Neural cell (in vitro differentiated cells): ENCODE measurements around the gene VENTX. TPM values are rescaled to one million over a fixed set of nuclear protein-coding genes. Genes with fewer than 3 reads are reported as not detected.

ENCODE experiments used
- H2AFZ ChIP-seq: fragments of 200-600, 300-800 bp; sonication (generic), shearing (Covaris generic); 2 replicates; pipeline ENCODE4 v1.6.0; 2014; ENCODE audit warnings: low read depth, mild to moderate bottlenecking, antibody characterized with exemption, low read length, moderate library complexity
- H3F3A ChIP-seq: fragments of 200-600 bp; shearing (Covaris generic); 2 replicates; pipeline ENCODE4 v1.6.1; 2016; ENCODE audit warnings: mild to moderate bottlenecking, moderate library complexity, mixed read lengths, antibody characterized with exemption, low read length; ENCODE audit not compliant: insufficient read depth, poor library complexity, severe bottlenecking
- H3K27ac ChIP-seq: fragments of 200-600, 300-800 bp; sonication (generic), shearing (Covaris generic); 2 replicates; pipeline ENCODE4 v1.5.1; 2014; ENCODE audit warnings: mild to moderate bottlenecking, low read length, moderate library complexity
- H3K27me3 ChIP-seq: fragments of 300-800, 200-600 bp; sonication (generic), shearing (Covaris generic); 2 replicates; pipeline ENCODE4 v1.6.0; 2014; ENCODE audit warnings: mild to moderate bottlenecking, low read depth, low read length, moderate library complexity; ENCODE audit not compliant: insufficient read depth
- H3K36me3 ChIP-seq: fragments of 300-800, 200-600 bp; sonication (generic), shearing (Covaris generic); 2 replicates; pipeline ENCODE4 v1.5.1; 2014; ENCODE audit warnings: mild to moderate bottlenecking, antibody characterized with exemption, low read length, moderate library complexity; ENCODE audit not compliant: insufficient read depth
- H3K4me2 ChIP-seq: fragments of 300-800, 200-600 bp; sonication (generic), shearing (Covaris generic); 2 replicates; pipeline ENCODE4 v1.6.0; 2014; ENCODE audit warnings: mild to moderate bottlenecking, low read length
- H3K4me3 ChIP-seq: fragments of 300-800, 200-600 bp; sonication (generic), shearing (Covaris generic); 2 replicates; pipeline ENCODE4 v1.5.1; 2014; ENCODE audit warnings: mild to moderate bottlenecking, low read length, moderate library complexity
- H3K79me2 ChIP-seq: fragments of 200-600 bp; shearing (Covaris generic); replicated peaks from 2 replicates; pipeline ENCODE4 v1.6.0; 2014; ENCODE audit warnings: mild to moderate bottlenecking, low read length, moderate library complexity; ENCODE audit not compliant: insufficient read depth
- H3K9ac ChIP-seq: fragments of 300-800, 200-600 bp; sonication (generic), shearing (Covaris generic); 2 replicates; pipeline ENCODE4 v1.6.1; 2016; ENCODE audit warnings: mild to moderate bottlenecking, low read length, mixed read lengths
- H3K9me2 ChIP-seq: fragments of 200-600 bp; shearing (Covaris generic); 2 replicates; pipeline ENCODE4 v1.6.1; 2016; ENCODE audit warnings: mild to moderate bottlenecking, low read length, mixed read lengths; ENCODE audit not compliant: insufficient read depth
- H3K9me3 ChIP-seq: fragments of 200-600, 300-800 bp; sonication (generic), shearing (Covaris generic); 2 replicates; pipeline ENCODE4 v1.6.1; 2016; ENCODE audit warnings: mild to moderate bottlenecking, mixed run types, low read length, moderate library complexity, mixed read lengths
- H4K20me1 ChIP-seq: fragments of 200-600 bp; shearing (Covaris generic); 2 replicates; pipeline ENCODE4 v1.6.1; 2016; ENCODE audit warnings: mild to moderate bottlenecking, mixed run types; ENCODE audit not compliant: insufficient read depth
- CTCF ChIP-seq: fragments of 450-650 bp; IDR thresholded peaks from 2 replicates; pipeline ENCODE4 v1.5.1; 2014; ENCODE audit warnings: antibody characterized with exemption, mild to moderate bottlenecking, moderate library complexity; ENCODE audit not compliant: poor library complexity, severe bottlenecking
- EP300 ChIP-seq: fragments of 450-650 bp; conservative IDR thresholded peaks from 2 replicates; pipeline ENCODE4 v1.6.1; 2014; ENCODE audit warnings: antibody characterized with exemption, mild to moderate bottlenecking, moderate library complexity; ENCODE audit not compliant: poor library complexity, severe bottlenecking
- EZH2 ChIP-seq: fragments of 200-600, 300-800 bp; shearing (Covaris generic), sonication (generic); IDR thresholded peaks from 2 replicates; pipeline ENCODE4 v1.6.1; 2014; ENCODE audit warnings: antibody characterized with exemption, low read length, borderline replicate concordance, mild to moderate bottlenecking; ENCODE audit not compliant: insufficient read depth, poor library complexity, severe bottlenecking
- MXI1 ChIP-seq: fragments of 450-650 bp; conservative IDR thresholded peaks from 2 replicates; pipeline ENCODE4 v1.6.1; 2014; ENCODE audit warnings: antibody characterized with exemption, mild to moderate bottlenecking; ENCODE audit not compliant: poor library complexity, severe bottlenecking
- POLR2AphosphoS5 ChIP-seq: IDR thresholded peaks from 2 replicates; pipeline ENCODE4 v1.6.1; 2012
- RAD21 ChIP-seq: fragments of 450-650 bp; conservative IDR thresholded peaks from 2 replicates; pipeline ENCODE4 v1.6.1; 2014; ENCODE audit warnings: antibody characterized with exemption, mild to moderate bottlenecking, moderate library complexity
- REST ChIP-seq: IDR thresholded peaks from 2 replicates; pipeline ENCODE4 v1.6.1; 2012; ENCODE audit warnings: borderline replicate concordance
- SMC3 ChIP-seq: fragments of 450-650 bp; conservative IDR thresholded peaks from 2 replicates; pipeline ENCODE4 v1.6.1; 2014; ENCODE audit warnings: antibody characterized with exemption, mild to moderate bottlenecking, moderate library complexity; ENCODE audit not compliant: poor library complexity
- TAF1 ChIP-seq: IDR thresholded peaks from 2 replicates; pipeline ENCODE4 v1.6.1; 2012; ENCODE audit warnings: low read depth
- polyA plus RNA-seq: library from polyadenylated mRNA; depleted of rRNA; stranded (reverse); fragments of >200 nt; gene quantifications from 2 replicates; pipeline ENCODE4 v1.2.3, GENCODE V29; 2014

The VENTX gene
- polyA plus RNA-seq, 1 donor from 2014 or later: not detected

GRCh38 chr10:133270773-133271297, 33.2 kb downstream of the VENTX start:
- no peaks in the 10 kb centered on the region for H3K9me3 ChIP-seq
- H3K27me3 ChIP-seq: no peaks in the 10 kb centered on the region
- no peak overlapping the region for H2AFZ ChIP-seq
- no peaks in the 10 kb centered on the region for H4K20me1 ChIP-seq
- H3K4me3 ChIP-seq: no peak overlapping the region
- H3K4me2 ChIP-seq: no peak overlapping the region
- no peaks in the 10 kb centered on the region for H3K79me2 ChIP-seq
- no peaks in the 10 kb centered on the region for H3K9me2 ChIP-seq
- H3K9ac ChIP-seq: no peak overlapping the region
- H3K27ac ChIP-seq: no peak overlapping the region
- TF ChIP-seq REST: no peak
- TF ChIP-seq EP300: no peak
- no peak for TF ChIP-seq CTCF
- TF ChIP-seq RAD21: no peak
- H3F3A ChIP-seq: no peaks in the 10 kb centered on the region
- H3K36me3 ChIP-seq: no peaks in the 10 kb centered on the region

GRCh38 chr10:133271521-133272300, 34.1 kb downstream of the VENTX start:
- TF ChIP-seq CTCF (no peak), TAF1 (no peak), POLR2AphosphoS5 (no peak), RAD21 (no peak), MXI1 (no peak), REST (no peak), EP300 (no peak), SMC3 (no peak), EZH2 (no peak)
- no peaks in the 10 kb centered on the region for H3K36me3 ChIP-seq
- H3K9ac ChIP-seq: no peak overlapping the region

More at GRCh38 chr10:133271521-133272300, 34.1 kb downstream of the VENTX start:
- no peaks in the 10 kb centered on the region for H3F3A ChIP-seq
- no peaks in the 10 kb centered on the region for H3K9me2 ChIP-seq
- H2AFZ ChIP-seq: no peak overlapping the region
- peaks cover 7% of the 10 kb centered on the region for H3K27me3 ChIP-seq
- no peak overlapping the region for H3K4me2 ChIP-seq
- no peak overlapping the region for H3K27ac ChIP-seq
- no peaks in the 10 kb centered on the region for H3K79me2 ChIP-seq
- H4K20me1 ChIP-seq: no peaks in the 10 kb centered on the region
- no peak overlapping the region for H3K4me3 ChIP-seq
- no peaks in the 10 kb centered on the region for H3K9me3 ChIP-seq
